ENCODE measurements around the gene JAKMIP3.

The JAKMIP3 gene

DNA sequence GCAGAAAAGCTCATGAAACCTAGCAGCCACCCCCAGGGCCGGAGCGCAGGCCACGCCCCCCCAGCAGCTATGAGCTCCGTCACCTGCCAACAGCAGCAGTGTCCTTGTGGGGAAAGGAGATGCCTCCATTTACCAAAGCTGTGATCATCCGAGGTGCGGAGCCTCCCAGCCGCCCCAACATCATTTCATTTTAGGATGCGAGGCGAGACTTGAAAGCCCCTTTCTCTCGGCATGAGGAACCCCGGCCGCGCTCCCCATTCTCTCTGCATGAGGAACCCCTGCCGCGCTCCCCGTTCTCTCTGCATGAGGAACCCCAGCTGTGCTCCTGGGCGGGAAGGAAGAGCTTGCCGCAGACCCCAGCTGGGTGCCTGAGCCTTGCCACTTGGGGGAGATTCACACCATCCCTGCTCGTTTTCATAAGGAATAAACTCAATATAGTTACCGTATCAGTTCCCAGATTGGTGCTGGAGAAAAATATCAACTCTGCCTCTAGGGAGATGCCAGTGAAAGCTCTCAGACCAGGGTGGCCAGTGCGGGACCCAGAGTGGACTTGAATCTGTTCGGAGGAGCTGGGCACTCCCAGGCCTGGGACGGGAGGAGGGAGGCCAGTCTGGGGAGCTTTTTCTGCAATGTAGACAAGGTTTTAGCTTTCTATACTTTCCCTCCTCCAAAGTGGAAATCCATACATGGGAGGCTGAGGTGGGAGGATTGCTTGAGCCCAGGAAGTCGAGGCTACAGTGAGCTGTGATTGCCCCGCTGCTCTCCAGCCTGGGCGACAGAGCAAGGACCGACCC lies 35.0 kb downstream of the JAKMIP3 start:
- FAIRE-seq: no peak

DNA sequence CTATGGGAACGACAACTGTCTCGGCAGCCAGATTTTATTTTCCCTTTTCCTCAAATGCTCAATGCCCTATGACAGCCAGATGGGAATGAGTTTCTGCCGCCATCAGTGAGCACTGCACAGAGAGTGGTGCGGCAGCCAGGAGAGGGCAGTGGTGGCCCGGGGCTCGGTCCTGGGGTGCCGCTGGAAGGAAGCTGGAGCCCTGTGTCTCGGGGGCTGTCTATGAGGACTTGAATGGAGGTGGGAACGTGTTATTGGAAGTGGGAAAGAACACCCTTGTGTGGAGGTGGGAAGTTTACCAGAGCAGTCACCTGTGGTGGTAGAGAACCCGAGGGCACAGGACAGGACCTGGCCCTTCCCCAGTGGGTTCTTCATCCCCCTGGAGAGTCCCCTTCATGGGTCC lies 35.8 kb downstream of the JAKMIP3 start:
- FAIRE-seq: no peak

DNA sequence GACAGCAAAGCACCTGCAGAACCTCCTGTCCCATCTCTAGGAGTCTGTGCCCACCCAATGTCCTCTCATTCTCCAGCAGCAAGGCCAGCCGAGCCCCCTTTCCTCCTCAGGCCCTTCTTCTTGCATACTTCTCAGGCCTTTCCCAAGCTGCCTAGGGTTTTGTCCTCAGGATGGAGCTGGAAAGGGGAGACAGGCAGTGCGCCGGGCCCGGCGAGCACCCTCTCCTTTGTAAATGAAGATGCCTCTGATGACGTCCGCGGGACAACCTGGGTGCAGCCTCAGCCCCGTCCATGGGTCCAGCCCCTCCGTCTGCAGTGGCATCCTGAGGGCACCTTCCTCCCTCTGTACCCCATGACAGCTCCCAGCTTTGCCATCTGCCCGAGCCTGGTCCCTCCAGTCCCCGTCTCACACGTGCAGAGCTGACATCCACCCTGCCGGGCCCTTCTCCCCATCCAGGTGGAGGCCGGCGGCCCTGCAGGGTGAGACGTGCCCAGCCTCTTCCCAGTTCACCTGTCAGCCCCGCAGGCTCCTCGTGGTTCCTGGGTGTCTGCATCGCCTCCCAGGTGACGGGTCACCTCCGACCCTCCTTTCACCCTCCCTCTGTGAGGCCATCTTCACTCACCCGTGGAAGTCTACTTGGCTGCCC lies 36.4 kb downstream of the JAKMIP3 start:
- no peak for FAIRE-seq

DNA sequence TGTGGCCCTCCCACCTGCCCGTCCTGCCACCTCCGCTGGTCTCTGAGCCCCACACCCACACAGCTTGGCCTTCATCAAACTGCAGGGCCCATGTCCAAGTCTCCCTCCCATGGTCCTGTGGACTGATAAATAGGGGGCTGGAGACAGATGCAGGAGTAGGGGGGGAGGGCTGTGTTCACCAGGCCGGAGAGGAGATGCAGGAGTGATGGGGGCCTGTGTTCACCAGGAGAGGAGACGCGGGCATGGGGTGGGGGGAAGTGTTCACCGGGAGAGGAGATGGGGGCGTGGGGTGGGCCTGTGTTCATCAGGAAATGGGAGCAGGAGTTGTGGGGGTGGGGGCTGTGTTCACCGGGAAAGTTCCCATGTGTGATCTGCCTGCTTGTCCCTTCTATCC lies 37.0 kb downstream of the JAKMIP3 start:
- no peak for FAIRE-seq

DNA sequence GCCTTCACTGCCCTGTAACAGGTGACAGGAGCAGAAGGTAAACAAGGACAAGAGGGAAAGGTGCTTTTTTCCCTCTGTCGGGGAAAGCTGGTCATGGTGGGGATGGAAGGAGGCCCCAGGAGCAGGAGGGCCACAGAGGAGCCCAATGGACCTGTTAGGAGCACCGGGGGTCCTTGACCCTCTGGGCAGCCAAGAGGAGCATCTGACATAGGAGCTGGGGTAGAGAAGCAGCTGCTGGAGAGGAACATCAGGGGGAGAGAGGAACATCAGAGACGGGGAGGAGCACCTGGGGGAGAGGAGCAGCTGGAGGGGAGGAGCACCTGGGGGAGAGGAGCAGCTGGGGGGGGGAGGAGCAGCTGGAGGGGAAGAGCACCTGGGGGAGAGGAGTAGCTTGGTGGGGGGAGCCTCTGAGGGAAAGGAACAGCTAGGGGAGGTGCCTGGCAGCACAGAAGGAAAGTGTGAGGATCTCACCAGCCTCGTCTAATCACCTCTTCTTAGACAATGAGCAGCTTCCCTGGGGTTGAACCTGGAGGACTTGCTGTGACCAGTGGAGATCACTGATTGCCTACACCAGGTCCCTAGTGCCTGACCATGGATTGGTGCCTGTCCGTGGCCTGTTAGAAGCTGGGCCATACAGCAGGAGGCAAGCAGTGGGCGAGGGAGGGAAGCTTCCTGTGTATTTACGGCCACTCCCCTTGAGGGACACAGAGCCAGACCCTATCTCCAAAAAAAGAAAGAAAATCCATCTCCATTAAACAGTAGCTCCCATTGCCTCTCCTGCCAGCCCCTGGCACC lies 37.6 kb downstream of the JAKMIP3 start:
- no peak for FAIRE-seq

DNA sequence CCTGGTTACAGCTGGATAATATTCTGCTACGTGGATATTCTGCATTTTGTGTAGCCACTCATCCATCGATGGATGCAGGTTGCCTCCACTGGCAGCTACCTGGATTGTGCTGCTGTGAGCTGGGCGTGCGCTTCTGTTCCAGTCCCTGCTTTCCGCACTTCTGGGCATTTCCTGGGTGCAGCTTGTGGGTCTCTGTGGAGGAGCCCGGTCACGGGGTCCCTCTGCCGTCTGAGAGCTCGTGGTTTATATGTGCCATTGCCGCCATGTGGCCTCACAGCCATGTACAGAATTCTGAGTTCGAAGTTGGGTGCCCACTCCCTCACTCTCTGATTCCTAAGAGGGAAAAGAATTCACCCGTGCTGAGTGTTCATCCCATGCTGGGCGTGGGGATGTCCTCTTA lies 38.3 kb downstream of the JAKMIP3 start:
- no peak for FAIRE-seq

DNA sequence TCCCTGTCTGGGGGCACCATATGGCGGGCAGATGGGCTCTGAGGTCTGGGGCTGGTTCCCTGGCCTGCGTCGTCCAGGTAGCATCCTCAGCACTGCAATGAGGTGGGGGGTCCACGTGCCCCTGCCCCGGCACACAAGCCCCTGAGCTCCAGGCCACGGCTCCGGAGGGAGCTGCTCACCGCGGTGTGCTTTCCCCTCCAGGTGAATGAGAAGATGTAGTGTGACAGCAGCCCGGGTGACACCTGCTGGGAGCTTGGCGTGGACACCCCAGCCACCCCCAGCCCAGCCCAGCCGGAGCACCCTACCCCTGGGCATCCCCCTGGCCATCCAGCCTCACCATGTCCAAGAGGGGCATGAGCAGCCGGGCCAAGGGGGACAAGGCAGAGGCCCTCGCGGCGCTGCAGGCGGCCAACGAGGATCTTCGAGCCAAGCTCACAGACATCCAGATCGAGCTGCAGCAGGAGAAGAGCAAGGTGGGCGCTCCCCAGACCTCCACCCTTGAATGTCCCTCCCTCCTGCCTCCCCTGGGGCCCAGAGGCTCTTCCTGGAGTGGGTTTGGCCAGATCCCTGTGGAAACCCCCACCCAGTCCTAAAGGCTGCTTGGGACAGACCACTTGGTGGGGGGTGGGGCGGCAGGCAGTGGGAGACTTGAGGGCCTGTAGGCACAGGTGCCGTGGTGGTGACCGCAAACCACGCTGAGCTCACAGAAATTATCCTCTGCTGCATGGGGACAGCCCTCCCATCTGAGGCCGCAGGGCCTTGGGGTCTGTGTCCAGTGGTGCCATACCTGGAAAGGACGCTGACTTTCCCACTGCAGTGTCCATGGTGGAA lies 38.9 kb downstream of the JAKMIP3 start:
- FAIRE-seq: no peak

DNA sequence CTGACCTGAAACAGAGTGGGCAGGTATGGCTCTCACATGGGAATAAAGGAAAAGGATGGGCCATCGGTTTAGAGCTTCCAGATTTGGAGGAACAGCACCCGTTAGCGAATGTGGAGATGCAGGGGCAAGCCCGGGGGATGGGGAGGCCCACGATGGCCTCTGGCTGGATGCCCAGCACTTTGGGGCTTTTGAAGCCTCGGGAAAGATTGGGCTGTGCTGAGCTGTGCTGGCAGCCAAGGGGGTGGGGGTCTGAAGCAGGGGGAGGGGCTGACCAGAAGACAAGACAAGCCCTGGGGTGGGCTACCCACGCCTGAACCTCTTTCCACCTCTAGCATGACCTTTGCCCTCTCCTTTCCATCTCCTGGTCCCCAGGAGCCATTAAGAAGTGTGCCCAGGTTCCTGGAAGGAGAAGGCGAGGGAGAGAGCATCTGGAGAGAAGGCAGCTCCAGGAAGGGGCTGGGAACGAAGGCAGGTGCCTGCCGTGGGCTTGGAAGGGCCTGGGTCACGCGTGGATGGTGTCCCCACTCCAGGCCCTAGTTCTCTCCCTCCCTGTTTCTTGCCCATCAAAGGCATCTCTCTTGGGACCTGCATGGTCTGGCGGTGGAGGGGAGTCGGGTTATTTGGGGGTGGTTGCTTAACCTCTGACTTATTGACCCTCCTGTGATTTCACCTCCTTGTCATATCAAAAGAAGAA lies 39.7 kb downstream of the JAKMIP3 start:
- no peak for FAIRE-seq

DNA sequence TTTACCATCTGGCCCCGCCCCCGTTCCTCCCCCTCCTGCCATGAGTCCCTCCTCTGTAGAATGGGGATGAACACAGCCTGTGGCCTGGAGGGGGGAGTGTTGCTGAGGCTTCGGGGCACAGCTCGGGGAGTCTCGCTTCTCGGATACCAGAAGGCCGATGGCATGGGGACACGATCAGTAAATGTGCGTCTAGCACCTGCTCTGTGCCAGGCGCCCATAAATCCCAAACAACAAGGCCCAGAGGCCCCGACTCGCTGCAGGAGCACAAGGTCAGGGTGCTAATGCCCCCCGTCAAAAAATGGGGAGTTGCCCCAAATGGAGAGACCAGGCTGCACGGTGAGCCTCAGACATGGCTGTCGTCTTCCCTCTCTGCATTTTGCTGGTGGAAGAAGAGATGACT lies 40.7 kb downstream of the JAKMIP3 start:
- FAIRE-seq: no peak

DNA sequence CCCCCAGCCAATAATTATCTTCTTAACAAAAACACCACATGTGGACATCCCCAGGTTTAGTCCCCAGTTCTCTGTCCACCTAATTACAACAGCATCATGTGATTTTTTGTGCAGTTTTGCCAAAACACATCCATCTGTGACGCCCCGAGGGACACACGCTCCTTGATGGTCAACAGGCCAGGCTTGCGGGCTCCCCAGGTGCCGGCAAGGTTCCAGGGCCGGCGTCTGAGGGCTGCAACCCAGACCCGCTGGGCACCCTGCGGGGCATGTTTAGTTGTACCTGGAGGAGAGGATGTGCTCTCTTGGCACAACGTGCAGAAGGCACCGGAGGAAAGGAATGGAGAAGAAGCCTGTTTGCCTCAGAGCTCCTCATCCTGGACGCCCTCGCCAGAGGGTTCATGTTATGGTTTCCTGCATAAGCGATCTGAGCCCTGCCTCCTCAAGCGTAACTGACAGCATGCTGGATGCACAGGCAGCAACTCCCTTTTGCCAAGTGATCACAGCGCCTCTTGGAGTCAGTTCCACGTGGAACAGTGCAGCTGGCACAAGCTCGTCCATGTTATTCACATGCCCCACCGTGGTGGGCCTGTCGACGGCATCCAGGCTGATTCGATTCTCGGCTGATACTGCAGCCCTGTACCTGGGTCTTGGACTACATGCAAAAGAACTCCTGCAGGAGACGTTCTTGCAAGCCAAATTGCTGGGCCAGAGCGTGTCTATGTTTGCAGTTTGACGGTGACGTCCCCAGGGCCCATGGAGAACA lies 41.6 kb downstream of the JAKMIP3 start:
- no peak for FAIRE-seq

DNA sequence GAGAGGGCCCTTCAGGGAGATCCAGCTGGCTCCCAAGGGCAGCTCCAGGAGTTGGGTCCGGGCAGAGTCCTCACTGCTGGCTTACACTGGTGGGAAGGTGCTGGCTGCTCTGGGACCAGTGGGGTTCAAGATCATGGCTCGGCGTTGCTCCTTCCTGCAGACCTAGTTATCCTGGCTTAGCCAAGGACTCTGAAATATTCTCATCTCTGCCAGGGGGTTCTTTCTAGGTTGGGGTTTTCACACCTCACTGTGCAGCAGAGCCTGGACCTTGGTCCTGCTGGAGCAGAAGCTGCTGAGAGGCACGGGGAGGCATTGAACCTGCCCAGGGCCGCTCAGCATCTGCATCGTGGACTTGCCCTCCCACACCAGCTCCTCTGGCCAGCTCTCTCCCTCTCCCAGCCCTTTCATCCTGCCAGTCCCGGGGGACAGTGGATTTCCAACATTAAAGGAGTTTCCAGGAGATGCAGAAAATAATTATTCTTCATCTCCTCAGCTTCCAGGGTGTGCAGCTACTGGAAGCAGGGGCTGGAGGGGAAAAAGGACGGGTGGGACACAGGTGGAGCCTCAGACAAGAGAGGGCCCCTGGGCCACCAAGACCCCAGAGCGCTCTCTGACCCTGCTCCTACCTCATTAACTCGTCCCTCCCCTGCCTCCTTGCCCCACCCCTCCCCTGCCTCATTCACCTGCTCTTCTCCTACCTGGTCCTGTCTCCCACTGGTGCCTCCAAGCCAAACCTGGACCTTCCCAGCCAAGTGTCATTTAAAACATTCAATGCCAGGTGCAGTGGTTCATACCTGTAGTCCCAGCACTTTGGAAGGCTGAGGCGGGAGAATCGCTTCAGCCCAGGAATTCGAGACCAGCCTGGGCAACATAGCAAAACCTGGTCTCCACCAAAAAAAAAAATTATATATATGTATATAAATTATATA lies 42.5 kb downstream of the JAKMIP3 start:
- no peak for FAIRE-seq

DNA sequence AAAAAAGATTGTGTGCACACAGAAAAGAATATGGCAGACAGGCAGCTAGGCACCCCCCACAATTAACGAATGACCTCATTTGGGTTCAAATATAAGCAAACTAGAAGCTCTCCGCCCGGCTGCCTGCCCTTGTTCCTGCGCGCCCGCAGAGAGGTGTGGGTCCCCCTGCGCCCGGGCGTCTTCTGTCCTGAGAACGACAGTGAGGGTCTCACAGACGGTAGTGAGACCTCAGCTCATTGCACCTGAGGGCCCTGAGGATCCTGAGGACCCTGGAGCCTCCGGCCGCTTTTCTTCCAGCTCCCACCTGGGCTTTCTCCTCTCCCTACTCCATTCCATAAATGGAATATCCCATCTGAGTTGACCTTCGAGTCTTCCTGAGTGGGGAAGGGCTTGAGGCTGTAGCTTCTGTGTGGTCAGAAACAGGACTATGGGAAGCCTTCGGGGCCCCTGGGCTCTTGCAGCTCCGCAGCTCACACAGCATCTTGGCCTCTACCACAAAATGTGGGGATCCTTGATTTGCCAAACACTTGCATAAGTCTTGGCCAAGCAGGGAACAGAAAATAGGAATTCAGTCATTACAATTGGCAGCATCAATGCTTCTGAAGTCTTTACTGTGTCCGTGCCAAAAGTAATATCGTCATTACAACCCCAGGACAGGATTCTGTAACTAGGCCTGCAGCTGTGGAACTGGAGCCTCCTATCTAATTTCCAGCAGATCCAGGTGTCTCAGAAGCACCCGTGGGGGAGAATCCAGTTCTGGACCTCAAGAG lies 43.8 kb downstream of the JAKMIP3 start:
- FAIRE-seq: no peak

DNA sequence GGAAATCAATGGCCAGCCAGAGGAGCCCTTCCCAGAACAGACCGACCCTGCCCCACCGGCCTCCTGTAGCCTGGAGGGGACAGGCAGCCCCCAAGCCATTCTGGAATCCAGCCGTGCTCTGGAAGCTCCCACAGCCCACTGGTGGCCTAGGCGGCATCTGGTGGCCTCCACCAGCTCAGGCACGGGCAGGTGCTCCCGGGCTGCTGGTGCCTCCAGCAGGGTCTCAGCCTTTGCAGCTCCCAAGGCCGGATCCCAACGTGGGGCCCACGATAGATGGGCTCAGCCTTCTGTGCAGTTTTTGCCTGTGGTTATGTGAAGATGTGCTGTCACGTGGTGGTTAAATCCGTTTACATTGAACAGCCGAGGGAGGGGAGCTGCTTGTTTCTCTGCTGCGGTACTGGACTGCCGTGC lies 44.4 kb downstream of the JAKMIP3 start:
- no peak for FAIRE-seq

DNA sequence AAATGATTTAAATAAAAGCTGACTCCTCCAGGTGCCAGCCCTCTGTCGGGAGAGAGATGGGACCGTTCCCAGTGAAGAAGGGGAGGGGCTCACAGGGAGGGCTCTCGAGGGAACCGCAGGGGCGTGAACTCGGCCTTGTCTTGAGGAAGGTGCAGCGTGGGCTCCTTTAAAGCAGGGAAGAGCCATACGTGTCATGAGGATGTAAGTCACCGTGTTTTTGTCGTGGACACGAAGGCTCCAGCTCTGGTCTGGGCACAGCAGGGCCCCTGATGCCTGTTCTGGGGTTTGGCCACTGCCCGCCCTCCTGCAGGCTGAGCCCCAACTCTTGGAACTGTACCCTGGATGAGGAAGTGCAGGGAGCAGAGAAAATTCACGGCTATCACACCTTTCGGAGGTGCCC lies 45.0 kb downstream of the JAKMIP3 start:
- FAIRE-seq: no peak

DNA sequence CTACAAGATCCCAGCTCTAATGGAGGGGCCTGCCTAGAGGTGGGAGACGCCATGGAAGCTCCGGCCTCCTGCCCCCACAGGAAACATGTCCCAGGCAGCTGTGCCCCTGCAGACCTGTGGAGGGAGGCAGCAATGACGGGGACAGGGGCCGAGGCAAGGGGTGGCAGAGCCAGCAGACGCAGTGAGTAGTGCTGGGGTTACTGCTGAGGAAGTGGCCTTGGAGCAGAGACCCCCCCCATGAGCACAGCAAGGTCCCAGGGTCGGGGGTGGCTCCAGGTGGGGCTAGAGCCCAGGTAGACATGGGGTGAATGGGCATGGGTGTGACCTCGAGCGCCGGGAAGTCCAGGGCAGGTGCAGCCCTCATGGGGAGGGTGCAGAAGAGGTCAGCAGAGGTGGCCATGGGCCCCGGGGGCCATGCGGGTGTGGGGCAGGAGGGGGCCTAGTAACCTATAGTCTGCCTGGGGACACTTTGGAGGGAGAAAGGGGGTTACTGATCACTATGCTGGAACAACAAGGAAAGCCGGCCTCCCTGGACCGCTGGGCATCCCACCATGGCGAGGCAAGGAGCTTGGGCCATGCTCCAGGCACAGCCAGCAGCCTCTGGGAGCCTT lies 45.5 kb downstream of the JAKMIP3 start:
- no peak for FAIRE-seq

DNA sequence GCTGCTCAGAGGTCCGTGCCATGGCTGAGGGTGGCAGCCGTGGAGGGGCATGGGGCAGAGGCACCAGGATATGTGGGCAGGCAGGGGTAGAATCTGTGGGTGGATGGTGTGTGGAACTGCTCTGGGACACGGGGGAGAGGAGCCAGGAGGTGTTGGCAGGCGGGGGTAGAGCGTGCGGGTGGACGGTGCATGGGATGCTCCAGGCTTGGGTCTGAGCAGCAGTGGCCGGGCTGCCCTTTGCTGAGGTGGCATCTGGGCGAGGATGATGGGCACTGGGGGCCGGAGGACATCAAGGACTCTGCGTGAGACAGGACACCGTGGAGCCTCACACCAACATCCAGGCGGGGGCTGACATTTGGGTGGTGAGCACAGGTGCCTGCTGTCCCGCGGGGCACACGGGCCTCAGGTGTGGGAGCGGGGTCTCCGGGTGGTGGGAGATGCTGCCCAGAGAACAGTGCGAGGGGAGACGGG lies 46.2 kb downstream of the JAKMIP3 start:
- no peak for FAIRE-seq

DNA sequence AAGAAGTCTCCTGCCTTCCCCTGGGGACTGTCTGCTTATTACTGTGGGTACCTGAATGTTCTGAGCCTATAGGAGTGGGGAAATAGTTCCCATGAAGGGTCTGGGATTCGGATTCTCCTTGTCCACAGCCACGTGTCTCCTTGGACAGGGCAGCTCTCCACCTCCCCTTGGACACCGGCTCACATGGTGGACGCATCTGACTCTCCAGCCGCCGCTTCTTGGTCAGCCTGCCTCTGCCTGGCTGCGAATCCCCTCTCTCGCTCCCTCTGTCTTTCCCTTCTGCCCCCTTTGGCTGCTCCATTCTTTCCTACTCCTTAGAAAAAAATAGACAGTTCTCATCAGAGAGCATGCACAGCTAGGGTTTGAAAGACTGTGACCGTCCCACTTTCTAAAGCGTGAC lies 46.9 kb downstream of the JAKMIP3 start:
- no peak for FAIRE-seq

DNA sequence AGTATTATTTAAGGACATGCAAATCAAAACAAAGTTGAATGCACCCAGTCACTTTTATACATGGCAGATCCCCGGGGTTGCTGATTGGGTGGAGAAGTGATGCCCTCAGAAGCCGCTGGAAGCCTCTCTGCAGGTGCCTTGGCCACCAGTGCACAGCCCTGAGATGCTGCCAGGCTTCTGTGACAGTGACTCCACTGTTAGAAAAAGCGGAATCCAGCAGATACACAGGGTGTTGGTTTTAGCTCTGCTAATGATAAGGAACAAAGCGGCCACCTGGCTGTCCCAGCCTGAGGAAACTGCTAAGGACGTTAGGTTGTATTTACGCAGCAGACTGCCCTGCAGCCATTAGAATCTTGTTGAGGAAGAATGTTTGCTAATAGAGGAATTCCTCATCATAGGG lies 47.5 kb downstream of the JAKMIP3 start:
- no peak for FAIRE-seq

DNA sequence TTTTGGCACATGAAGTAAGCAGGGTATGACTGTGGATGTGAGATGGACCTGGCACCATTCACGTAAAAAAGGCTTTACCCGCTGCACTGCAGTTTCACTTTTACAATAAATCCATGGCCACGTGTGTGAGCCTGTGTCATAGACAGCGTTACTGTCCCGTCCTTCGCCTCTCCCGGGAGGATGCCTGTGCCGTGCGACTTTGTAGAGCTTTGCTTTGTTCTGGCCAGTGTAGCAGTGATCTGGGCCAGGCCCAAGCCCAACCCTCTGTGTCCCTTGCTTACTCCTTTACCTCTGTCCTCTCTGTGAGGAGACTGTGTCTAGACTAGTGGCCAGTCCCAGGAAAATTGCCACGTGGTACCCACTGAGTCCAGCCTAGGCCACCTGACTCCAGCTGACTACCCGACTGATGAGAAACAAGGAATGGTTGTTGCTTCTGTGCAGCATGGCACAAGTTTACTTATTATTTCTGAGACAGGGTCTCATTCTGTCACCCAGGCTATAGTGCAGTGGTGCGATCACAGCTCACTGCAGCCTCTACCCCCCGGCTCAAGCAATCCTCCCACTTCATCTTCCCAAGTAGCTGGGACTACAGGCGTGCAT lies 48.1 kb downstream of the JAKMIP3 start:
- no peak for FAIRE-seq

All from G401.6 (cell line).